ENCODE results near the gene NFIX.

NFIX gene

GRCh38 chr19:13121551-13122274 is 126.4 kb downstream of the NFIX start:
- no peak for DNase-seq (ENCODE audit: low read depth in 2 of 2, low spot score in 1 of 2)

- DNase-seq (ENCODE audit: low read depth in 2 of 2, low spot score in 1 of 2) = no peak
Observed at GRCh38 chr19:13122275-13122878, 127.1 kb downstream of the NFIX start.

DNA sequence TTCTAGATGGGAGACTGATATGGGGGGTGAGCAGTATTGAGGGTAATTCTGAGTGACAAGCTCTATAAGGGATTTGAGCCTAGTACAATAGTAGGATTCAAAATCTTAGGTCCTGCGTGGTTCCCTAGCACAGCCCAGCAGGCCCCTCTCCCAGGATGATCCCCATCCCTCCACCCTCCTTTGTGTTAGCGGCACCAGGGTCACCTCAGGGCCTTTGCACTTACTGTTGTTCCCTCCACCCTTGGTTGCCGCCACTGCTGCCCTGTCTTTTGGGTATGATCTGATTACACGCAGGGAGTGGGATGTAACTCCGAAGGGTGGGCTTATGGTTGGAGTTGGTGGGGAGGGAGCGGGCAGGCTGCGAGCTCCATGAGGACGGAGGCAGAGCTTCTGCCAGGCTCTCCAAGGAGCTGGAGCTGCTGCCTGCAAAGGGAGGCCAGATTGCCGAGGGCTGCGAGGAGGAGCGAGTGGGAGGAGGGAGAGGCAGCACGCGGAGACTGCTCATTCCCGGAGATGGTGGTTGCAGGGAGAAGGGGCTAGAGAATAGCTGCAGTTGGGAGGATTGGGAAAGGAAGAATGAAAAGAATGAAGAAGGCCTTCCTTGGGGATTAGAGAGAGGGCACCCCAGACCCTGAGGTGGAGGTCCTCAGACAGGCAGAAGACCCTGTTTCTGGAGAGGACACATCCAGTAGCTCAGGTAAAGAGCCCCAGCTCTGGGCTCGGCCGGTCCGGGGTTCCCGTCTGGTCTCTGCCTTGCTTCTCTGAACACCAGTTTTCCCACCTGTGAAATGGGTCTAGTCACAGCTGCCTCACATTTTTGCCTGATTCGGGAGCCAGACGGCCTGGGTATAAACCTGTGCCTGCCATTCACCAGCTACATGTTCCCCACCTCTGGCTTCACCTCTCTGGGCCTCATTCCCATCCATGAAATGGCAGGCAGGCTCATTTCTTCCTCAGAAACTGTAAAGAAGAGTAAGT is 128.0 kb downstream of the NFIX start:
- DNase-seq (ENCODE audit: low read depth in 2 of 2, low spot score in 1 of 2) = no peak

DNA sequence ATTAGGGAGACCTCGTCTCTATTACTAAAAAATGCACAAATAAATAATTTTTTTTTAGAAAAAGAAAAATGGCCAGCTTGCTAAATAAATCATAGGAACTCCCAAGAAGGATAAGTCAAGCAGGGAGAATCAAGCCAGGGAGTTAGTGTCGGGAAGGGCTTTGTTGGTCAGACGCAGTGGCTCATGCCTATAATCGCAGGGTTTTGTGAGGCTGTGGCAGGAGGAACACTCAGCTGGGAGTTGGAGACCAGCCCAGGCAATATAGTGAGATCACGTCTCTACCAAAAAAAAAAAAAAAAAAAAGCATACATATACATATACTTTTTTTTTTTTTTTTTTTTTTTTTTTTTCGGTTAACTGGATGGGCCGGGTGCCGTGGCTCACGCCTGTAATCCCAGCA is 131.8 kb downstream of the NFIX start:
- DNase-seq (ENCODE audit: low read depth in 2 of 2, low spot score in 1 of 2) = no peak

- no peak for DNase-seq (ENCODE audit: low read depth in 2 of 2, low spot score in 1 of 2)
Observed at GRCh38 chr19:13127811-13128575, 132.7 kb downstream of the NFIX start.

GRCh38 chr19:13128583-13128982 is 133.3 kb downstream of the NFIX start:
- DNase-seq (ENCODE audit: low read depth in 2 of 2, low spot score in 1 of 2) = no peak

GRCh38 chr19:13129384-13129783 is 134.1 kb downstream of the NFIX start:
- DNase-seq (ENCODE audit: low read depth in 2 of 2, low spot score in 1 of 2) = no peak

GRCh38 chr19:13130886-13131490 is 135.7 kb downstream of the NFIX start:
- DNase-seq (ENCODE audit: low read depth in 2 of 2, low spot score in 1 of 2) = no peak

DNA sequence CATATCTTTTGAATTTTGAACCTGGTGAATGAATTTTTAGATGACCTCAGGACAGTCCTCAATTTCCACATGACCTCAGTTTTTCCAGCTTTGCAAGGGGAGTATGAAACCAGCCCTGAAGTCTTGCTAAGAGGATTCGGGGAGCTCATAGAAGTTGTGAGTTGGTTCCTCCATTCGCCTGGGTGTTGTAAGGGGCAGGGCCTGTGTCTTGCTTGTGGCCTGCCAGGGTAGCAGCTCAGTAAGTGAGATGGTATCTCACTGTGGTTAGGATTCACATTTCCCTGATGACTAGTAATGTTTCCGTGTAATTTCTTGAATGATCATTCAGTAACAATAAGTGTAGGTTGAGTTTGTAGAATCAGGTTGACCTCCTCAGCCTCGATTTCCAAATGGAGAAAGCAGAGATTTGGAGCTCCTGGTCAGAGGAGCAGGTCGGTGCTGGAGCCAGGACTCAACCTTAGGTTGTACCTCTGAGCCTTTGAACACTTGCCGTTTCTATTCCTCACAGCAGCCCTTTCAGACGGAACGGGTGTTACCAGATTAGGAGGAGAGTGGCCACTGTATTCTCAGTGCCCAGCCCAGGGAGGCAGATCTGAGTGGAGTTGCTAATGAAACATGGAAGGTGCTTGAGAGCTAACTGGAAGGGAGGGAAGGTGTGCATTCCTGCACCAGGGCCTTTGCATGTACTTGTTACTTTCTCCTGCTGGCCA is 137.4 kb downstream of the NFIX start:
- DNase-seq (ENCODE audit: low read depth in 2 of 2, low spot score in 1 of 2) = peak in 1 of 2 donors; percentile 39

DNA sequence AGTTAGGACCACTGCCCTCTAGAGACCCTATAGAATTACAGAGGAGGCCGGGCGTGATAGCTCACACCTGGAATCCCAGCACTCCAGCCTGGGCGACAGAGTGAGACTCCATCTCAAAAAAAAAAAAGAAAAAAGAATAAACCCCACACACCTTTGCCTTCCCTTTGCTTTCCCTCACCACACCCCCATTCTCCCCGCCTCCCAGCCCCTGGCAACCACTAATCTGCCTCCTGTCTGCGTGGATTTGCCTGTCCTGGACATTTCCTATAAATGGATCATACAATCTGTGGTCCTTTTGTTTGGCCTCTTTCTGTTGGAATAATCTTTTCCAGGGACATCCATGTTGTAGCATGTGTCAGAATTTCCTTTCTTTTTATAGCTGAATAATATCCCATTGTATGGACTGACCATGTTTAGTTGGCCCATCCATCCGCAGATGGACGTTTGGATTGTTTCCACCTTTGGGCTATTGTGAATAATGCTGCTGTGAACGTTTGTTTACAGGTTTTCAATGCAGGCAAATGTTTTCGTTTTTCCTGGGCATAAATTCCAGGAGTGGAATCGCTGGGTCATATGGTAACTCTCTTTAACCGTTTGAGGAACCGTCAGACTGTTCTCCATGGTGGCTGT is 138.1 kb downstream of the NFIX start:
- DNase-seq (ENCODE audit: low read depth in 2 of 2, low spot score in 1 of 2) = no peak

DNA sequence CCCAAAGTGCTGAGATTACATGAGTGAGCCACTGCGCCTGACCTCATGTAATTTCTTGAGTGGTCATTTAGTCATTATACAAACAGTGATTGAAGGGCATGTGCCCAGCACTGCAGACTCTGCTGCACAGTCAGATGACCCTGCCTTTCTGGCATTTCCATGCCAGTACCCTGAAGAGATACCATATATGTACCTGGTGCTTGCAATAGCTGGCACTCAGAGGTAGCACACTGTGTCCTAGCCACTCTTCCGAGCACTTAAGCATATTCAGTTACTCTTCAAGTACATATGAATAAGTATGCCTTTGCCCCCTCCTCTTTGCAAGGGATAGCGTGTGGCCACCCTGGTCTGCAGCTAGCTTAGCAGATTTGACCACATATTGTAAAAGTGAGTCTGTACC is 139.4 kb downstream of the NFIX start:
- DNase-seq (ENCODE audit: low read depth in 2 of 2, low spot score in 1 of 2) = no peak

GRCh38 chr19:13135068-13136062 is 140.1 kb downstream of the NFIX start:
- DNase-seq (ENCODE audit: low read depth in 2 of 2, low spot score in 1 of 2) = no peak

DNA sequence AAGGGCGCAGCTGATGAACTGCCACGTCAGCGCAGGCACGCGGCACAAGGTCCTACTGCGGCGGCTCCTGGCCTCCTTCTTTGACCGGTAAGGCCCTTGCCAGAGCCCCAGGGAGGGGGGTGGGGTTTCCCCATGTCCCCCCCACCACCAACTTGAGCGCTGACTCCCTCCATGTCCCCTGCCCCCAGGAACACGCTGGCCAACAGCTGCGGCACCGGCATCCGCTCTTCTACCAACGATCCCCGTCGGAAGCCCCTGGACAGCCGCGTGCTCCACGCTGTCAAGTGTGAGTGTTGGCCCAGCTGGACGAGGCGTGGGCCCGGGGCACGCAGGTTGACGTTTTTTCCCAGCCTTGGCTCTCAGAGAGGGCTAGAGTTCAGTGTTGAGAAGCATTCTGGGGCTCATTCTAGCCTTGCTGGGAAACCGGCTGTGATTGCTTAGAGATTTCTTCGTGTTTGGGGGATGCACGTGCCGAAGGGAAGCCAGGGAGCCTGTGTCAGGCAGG is 142.1 kb downstream of the NFIX start:
- no peak for DNase-seq (ENCODE audit: low read depth in 2 of 2, low spot score in 1 of 2)

GRCh38 chr19:13138171-13138915 is 143.1 kb downstream of the NFIX start:
- no peak for DNase-seq (ENCODE audit: low read depth in 2 of 2, low spot score in 1 of 2)

DNA sequence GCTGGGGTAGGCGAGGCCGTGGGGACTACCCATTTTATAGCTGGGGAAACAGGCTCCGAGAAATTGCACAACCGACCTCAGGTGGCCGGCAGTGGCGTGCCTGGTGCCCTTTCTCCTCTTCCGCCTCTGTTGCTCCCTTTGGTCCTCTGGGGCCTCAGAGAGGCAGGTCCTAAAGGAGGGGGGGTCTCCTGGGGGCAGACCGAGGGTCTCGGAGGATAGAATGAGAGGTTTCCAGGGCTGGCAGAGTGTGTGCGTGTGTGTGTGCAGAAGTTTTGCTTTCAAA is 143.6 kb downstream of the NFIX start:
- no peak for DNase-seq (ENCODE audit: low read depth in 2 of 2, low spot score in 1 of 2)

GRCh38 chr19:13139633-13140311 is 144.5 kb downstream of the NFIX start:
- DNase-seq (ENCODE audit: low read depth in 2 of 2, low spot score in 1 of 2) = no peak

Data from stimulated activated CD8-positive, alpha-beta memory T cell treated with anti-CD3 and anti-CD28 coated beads, Interleukin-4, amount 100 ng/mL, for 4 hours (primary cell).